Stomach (tissue), 9 donors: Measurements from ENCODE around the gene MYO5B. TPM values are rescaled to one million over a fixed set of nuclear protein-coding genes. Genes with fewer than 3 reads are reported as not detected.

Source experiments
- DNase-seq, 2 donors: peaks; one replicate each; pipeline versions ENCODE4 v3.0.0 to v3.0.0-alpha.2; 2013 to 2019
- H3K27ac ChIP-seq, 5 donors: fragments of 200-600 bp in 4 of 5; sonication (generic) in 4 of 5; one replicate each; pipeline ENCODE4 v1.5.1; 2013 to 2019; ENCODE audit warnings: mild to moderate bottlenecking in 1 of 5, moderate library complexity in 1 of 5
- H3K27me3 ChIP-seq, 3 donors: fragments of 200-600 bp; sonication (generic); one replicate each; pipeline ENCODE4 v1.5.1; 2017 to 2019; ENCODE audit warnings: mixed run types in 1 of 3
- H3K36me3 ChIP-seq, 4 donors: fragments of 200-600 bp; sonication (generic); 1 replicate in 3 of 4; 2 replicates in 1 of 4; pipeline ENCODE4 v1.5.1; 2016 to 2019
- H3K4me1 ChIP-seq, 4 donors: fragments of 200-600 bp; sonication (generic); one replicate each; pipeline ENCODE4 v1.5.1; 2016 to 2019
- H3K4me3 ChIP-seq, 4 donors: fragments of 200-600 bp; sonication (generic) in 3 of 4; one replicate each; pipeline ENCODE4 v1.5.1; 2016 to 2019; ENCODE audit warnings: mild to moderate bottlenecking in 1 of 4
- H3K9me3 ChIP-seq, 4 donors: fragments of 200-600 bp; sonication (generic); one replicate each; pipeline ENCODE4 v1.5.1; 2016 to 2019
- CTCF ChIP-seq, 7 experiments: fragments of 450-650 bp in 4 of 7; fragments of 200-600 bp in 3 of 7; sonication (generic) in 3 of 7; IDR thresholded peaks; one replicate each; pipeline ENCODE4 v1.5.1; 2016 to 2019; ENCODE audit warnings: antibody characterized with exemption in 7 of 7, control low read depth in 2 of 7, mild to moderate bottlenecking in 1 of 7
- EP300 ChIP-seq: sonication (generic); formaldehyde crosslinking; IDR thresholded peaks from one replicate; pipeline ENCODE4 v1.6.1; 2017; ENCODE audit warnings: antibody characterized with exemption
- POLR2A ChIP-seq, 4 donors: fragments of 450-650 bp; IDR thresholded peaks; one replicate each; pipeline ENCODE4 v1.6.1; 2016; ENCODE audit warnings: antibody characterized with exemption in 4 of 4, control low read depth in 2 of 4, mild to moderate bottlenecking in 1 of 4, moderate library complexity in 1 of 4
- POLR2AphosphoS5 ChIP-seq, 3 donors: sonication (generic); formaldehyde crosslinking; IDR thresholded peaks; one replicate each; pipeline ENCODE4 v1.6.1; 2016; ENCODE audit warnings: antibody characterized with exemption in 3 of 3
- WGBS, 5 donors: extraction: QIAGEN DNeasy Blood & Tissue Kit in 3 of 5; methylation state at CpG; one replicate each; pipeline versions ENCODE4 v1.1.5 to v1.1.7; 2013 to 2018; 5-methylcytosine and 5-hydroxymethylcytosine counted together
- intact Hi-C: fragments of 100-400 bp; cut with DNase I; formaldehyde crosslinking; loops from one replicate; pipeline ENCODE4 v1.15.1; 2023; ENCODE audit warnings: low total_unique reads
- polyA plus RNA-seq, 3 donors: library from polyadenylated mRNA; stranded (reverse); fragments of 200-250 nt; gene quantifications; one replicate each; pipeline ENCODE4 v1.2.3, GENCODE V29; 2013
- total RNA-seq, 5 donors: library from RNA; depleted of rRNA; stranded (reverse); fragments of >200 nt; gene quantifications; one replicate each; pipeline versions ENCODE4 v1.1.0 to v1.2.3, GENCODE V29; 2014 to 2016
- donor health status: healthy with polysubstance abuse.
- donor health status: Bipolar disorder and iron deficiency.
- donor health status: healthy.

The MYO5B gene
- total and polyA plus RNA-seq, 8 donors = 13.6 to 224 (median 33.7) TPM

- peaks cover 0 to 13% (median 0%) of the 10 kb centered on the region in 4 donors for H3K4me1 ChIP-seq
- TF ChIP-seq POLR2A (IDR thresholded peaks at IDR 0.05) = no peak
- TF ChIP-seq CTCF (IDR thresholded peaks at IDR 0.05) = no peak
- no peak for TF ChIP-seq EP300
- no peak for TF ChIP-seq POLR2AphosphoS5 (IDR thresholded peaks at IDR 0.05)
- WGBS, 5 donors = 68 to 76% (median 75%) methylated on average over 6 of the region's 6 CpGs
- H3K9me3 ChIP-seq = no peaks in the 10 kb centered on the region
- DNase-seq = no peak
- no peak overlapping the region for H3K4me3 ChIP-seq
- intact Hi-C loops = no loop called here
- H3K27me3 ChIP-seq = no peaks in the 10 kb centered on the region
- H3K36me3 ChIP-seq = no peaks in the 10 kb centered on the region
- no peak overlapping the region for H3K27ac ChIP-seq
Observed at GRCh38 chr18:50142441-50143120, 52.4 kb downstream of the MYO5B start.

- H3K27me3 ChIP-seq = peaks cover 0 to 3% (median 0%) of the 10 kb centered on the region in 3 donors
- WGBS, 5 donors = 57 to 82% (median 73%) methylated on average over 4 of the region's 4 CpGs
- TF ChIP-seq POLR2A (IDR thresholded peaks at IDR 0.05) (no peak), EP300 (no peak), CTCF (IDR thresholded peaks at IDR 0.05) (no peak), POLR2AphosphoS5 (IDR thresholded peaks at IDR 0.05) (no peak)
- H3K36me3 ChIP-seq = no peaks in the 10 kb centered on the region
- H3K27ac ChIP-seq = no peak overlapping the region
- no peaks in the 10 kb centered on the region for H3K4me1 ChIP-seq
- no peak for DNase-seq
- intact Hi-C loops = no loop called here
- no peak overlapping the region for H3K4me3 ChIP-seq
- no peaks in the 10 kb centered on the region for H3K9me3 ChIP-seq
Observed at GRCh38 chr18:50138181-50139064, 56.5 kb downstream of the MYO5B start.

- TF ChIP-seq POLR2A (IDR thresholded peaks at IDR 0.05) = no peak
- intact Hi-C loops = no loop called here
- H3K9me3 ChIP-seq = no peaks in the 10 kb centered on the region
Observed at GRCh38 chr18:50135903-50136302, 59.0 kb downstream of the MYO5B start.

GRCh38 chr18:50133526-50133925 is 61.4 kb downstream of the MYO5B start:
- DNase-seq = no peak
- Histone ChIP-seq H3K9me3 (no peaks in the 10 kb centered on the region), H3K4me1 (peaks cover 0 to 21% (median 10%) of the 10 kb centered on the region in 4 donors), H3K27ac (no peak overlapping the region), H3K36me3 (no peaks in the 10 kb centered on the region), H3K4me3 (no peak overlapping the region), H3K27me3 (peaks cover 0 to 3% (median 0%) of the 10 kb centered on the region in 3 donors)
- intact Hi-C loops = no loop called here
- TF ChIP-seq CTCF (IDR thresholded peaks at IDR 0.05) (no peak), EP300 (no peak), POLR2AphosphoS5 (IDR thresholded peaks at IDR 0.05) (no peak), POLR2A (IDR thresholded peaks at IDR 0.05) (no peak)
- 85 to 89% (median 87%) methylated on average over 4 of the region's 4 CpGs for WGBS, 5 donors

More at GRCh38 chr18:50135903-50136302, 59.0 kb downstream of the MYO5B start:
- Histone ChIP-seq H3K4me1 (peaks cover 0 to 5% (median 0%) of the 10 kb centered on the region in 4 donors), H3K27ac (no peak overlapping the region), H3K36me3 (no peaks in the 10 kb centered on the region), H3K4me3 (no peak overlapping the region), H3K27me3 (peaks cover 0 to 3% (median 0%) of the 10 kb centered on the region in 3 donors)
- no peak for DNase-seq
- 85 to 88% (median 86%) methylated on average over 9 of the region's 9 CpGs for WGBS, 5 donors
